GM12878 (cell line): ENCODE data around the gene POU2AF1. TPM values are rescaled to one million over a fixed set of nuclear protein-coding genes. Genes with fewer than 3 reads are reported as not detected.

ENCODE experiments used
- ATF3 ChIP-seq: IDR thresholded peaks from 2 replicates; pipeline ENCODE4 v1.6.1; 2011; ENCODE audit warnings: low read depth, mild to moderate bottlenecking, low read length, moderate library complexity, borderline replicate concordance; ENCODE audit errors: extremely low read depth
- BRCA1 ChIP-seq: IDR thresholded peaks from 2 replicates; pipeline ENCODE4 v1.6.1; 2011; ENCODE audit warnings: low read depth, low read length, improper control_type of control experiment
- CBX5 ChIP-seq: sonication (generic); IDR thresholded peaks from 2 replicates; pipeline ENCODE4 v1.6.1; 2016; ENCODE audit warnings: low read depth, moderate library complexity, mild to moderate bottlenecking, inconsistent platforms
- EGR1 ChIP-seq, 2 experiments: IDR thresholded peaks; 1 replicate in 1 of 2; 2 replicates in 1 of 2; pipeline ENCODE4 v1.6.1; 2011 to 2012; ENCODE audit warnings: low read depth in 2 of 2, low read length in 2 of 2, borderline replicate concordance in 1 of 2, mild to moderate bottlenecking in 1 of 2, moderate library complexity in 1 of 2
- FOXM1 ChIP-seq: IDR thresholded peaks from 2 replicates; pipeline ENCODE4 v1.6.1; 2012; ENCODE audit warnings: low read depth, mild to moderate bottlenecking, inconsistent platforms, low read length, moderate library complexity
- HDGF ChIP-seq: fragments of 450-650 bp; IDR thresholded peaks from 2 replicates; pipeline ENCODE4 v1.6.1; 2016; ENCODE audit warnings: antibody characterized with exemption
- HSF1 ChIP-seq: fragments of 150-350 bp; IDR thresholded peaks from 2 replicates; pipeline ENCODE4 v1.6.1; 2014; ENCODE audit warnings: mild to moderate bottlenecking, low read depth, low read length
- IRF3 ChIP-seq: fragments of 450-650 bp; IDR thresholded peaks from 2 replicates; pipeline ENCODE4 v1.6.1; 2014; ENCODE audit warnings: mild to moderate bottlenecking
- IRF5 ChIP-seq: fragments of 450-650 bp; IDR thresholded peaks from 2 replicates; pipeline ENCODE4 v1.6.1; 2017; ENCODE audit warnings: borderline replicate concordance
- KLF5 ChIP-seq: fragments of 450-650 bp; IDR thresholded peaks from 2 replicates; pipeline ENCODE4 v1.6.1; 2014; ENCODE audit warnings: mild to moderate bottlenecking; ENCODE audit not compliant: partially characterized antibody
- MEF2A ChIP-seq: IDR thresholded peaks from 2 replicates; pipeline ENCODE4 v1.6.1; 2011; ENCODE audit warnings: low read depth, mild to moderate bottlenecking, low read length, moderate library complexity; ENCODE audit not compliant: insufficient read depth
- MYC ChIP-seq: IDR thresholded peaks from 2 replicates; pipeline ENCODE4 v1.6.1; 2011; ENCODE audit warnings: mild to moderate bottlenecking, low read length, moderate library complexity, inconsistent platforms; ENCODE audit not compliant: insufficient read depth, insufficient replicate concordance, insufficient read length, severe bottlenecking
- NFYB ChIP-seq: IDR thresholded peaks from 2 replicates; pipeline ENCODE4 v1.6.1; 2011; ENCODE audit warnings: low read depth, mild to moderate bottlenecking, low read length, improper control_type of control experiment, moderate library complexity; ENCODE audit not compliant: insufficient read depth
- PBX3 ChIP-seq: IDR thresholded peaks from 2 replicates; pipeline ENCODE4 v1.6.1; 2011; ENCODE audit warnings: mild to moderate bottlenecking, low read depth, low read length, moderate library complexity; ENCODE audit not compliant: insufficient replicate concordance
- POU2F2 ChIP-seq: IDR thresholded peaks from 3 replicates; pipeline ENCODE4 v1.6.1; 2011; ENCODE audit warnings: low read depth, mild to moderate bottlenecking, low read length, borderline replicate concordance
- YY1 ChIP-seq: IDR thresholded peaks from 2 replicates; pipeline ENCODE4 v1.6.1; 2011; ENCODE audit warnings: low read depth, mild to moderate bottlenecking, low read length
- ZNF384 ChIP-seq: IDR thresholded peaks from 2 replicates; pipeline ENCODE4 v1.6.1; 2012; ENCODE audit warnings: low read depth, mild to moderate bottlenecking, low read length, improper control_type of control experiment, borderline replicate concordance
- ZNF592 ChIP-seq: fragments of 450-650 bp; IDR thresholded peaks from 2 replicates; pipeline ENCODE4 v1.6.1; 2017; ENCODE audit warnings: mild to moderate bottlenecking, moderate library complexity
- polyA plus RNA-seq, 11 experiments: library from polyadenylated mRNA; depleted of rRNA in 4 of 11; unstranded in 6 of 11; stranded (reverse) in 5 of 11; fragments of >200 nt; fragmentation: Nextera tagmentation in 4 of 11; fragmentation: Illumina TruSeq in 1 of 11; extraction: Ambion mirVana in 4 of 11; extraction: Trizol in 1 of 11; gene quantifications; 1 replicate in 1 of 11; 2 replicates in 10 of 11; pipeline versions ENCODE4 v1.2.1 to v1.2.3, GENCODE V29; 2011 to 2016; ENCODE audit warnings: inconsistent platforms in 2 of 11, missing spikeins in 2 of 11, low read depth in 1 of 11
- total RNA-seq, 4 experiments: library from RNA; depleted of rRNA in 3 of 4; stranded (reverse); fragments of >200 nt in 3 of 4; fragmentation: Illumina TruSeq in 1 of 4; extraction: Trizol in 1 of 4; gene quantifications; 2 replicates each; pipeline versions ENCODE4 v1.2.1 to v1.2.3, GENCODE V29; 2013 to 2021

The POU2AF1 gene
- total and polyA plus RNA-seq, 10 of the 15 experiments (the other 5 are each of a cell fraction or from before 2014, with no cell fraction given), result 13.1 to 169 (median 75.5) TPM

- TF ChIP-seq PBX3, result no peak
- no peak for TF ChIP-seq EGR1 (IDR thresholded peaks at IDR 0.05; ENCODE audit: borderline replicate concordance in 1 of 2, low read depth in 2 of 2, low read length in 2 of 2)
- TF ChIP-seq KLF5, result peak; percentile 29
- TF ChIP-seq CBX5, result no peak
- TF ChIP-seq HSF1, result no peak
- no peak for TF ChIP-seq IRF3
- TF ChIP-seq ZNF384, result no peak
- TF ChIP-seq IRF5, result no peak
- TF ChIP-seq HDGF, result no peak
- TF ChIP-seq ZNF592, result no peak
- no peak for TF ChIP-seq BRCA1
- no peak for TF ChIP-seq POU2F2
- TF ChIP-seq ATF3, result no peak
- TF ChIP-seq YY1, result 0 out of 2 replicates have a peak, but pooled peaks have one; percentile 29
- TF ChIP-seq NFYB, result peak; percentile 85
- no peak for TF ChIP-seq FOXM1
- TF ChIP-seq MYC, result no peak
- TF ChIP-seq MEF2A, result 0 out of 2 replicates have a peak, but pooled peaks have one; percentile 19
These were observed 35.3 kb upstream of the POU2AF1 start (continued) for GRCh38 chr11:111414267-111414931.
